ENCODE data around the gene SHCBP1. TPM values are rescaled to one million over a fixed set of nuclear protein-coding genes. Genes with fewer than 3 reads are reported as not detected.
A peak's percentile ranks its signal among the peaks of the same experiment; 100 is the strongest.

Gene SHCBP1
- total and polyA plus RNA-seq, 2 of the 13 experiments (the other 11 are each of a cell fraction or from before 2014, with no cell fraction given), result 15.7 to 33.0 TPM

DNA sequence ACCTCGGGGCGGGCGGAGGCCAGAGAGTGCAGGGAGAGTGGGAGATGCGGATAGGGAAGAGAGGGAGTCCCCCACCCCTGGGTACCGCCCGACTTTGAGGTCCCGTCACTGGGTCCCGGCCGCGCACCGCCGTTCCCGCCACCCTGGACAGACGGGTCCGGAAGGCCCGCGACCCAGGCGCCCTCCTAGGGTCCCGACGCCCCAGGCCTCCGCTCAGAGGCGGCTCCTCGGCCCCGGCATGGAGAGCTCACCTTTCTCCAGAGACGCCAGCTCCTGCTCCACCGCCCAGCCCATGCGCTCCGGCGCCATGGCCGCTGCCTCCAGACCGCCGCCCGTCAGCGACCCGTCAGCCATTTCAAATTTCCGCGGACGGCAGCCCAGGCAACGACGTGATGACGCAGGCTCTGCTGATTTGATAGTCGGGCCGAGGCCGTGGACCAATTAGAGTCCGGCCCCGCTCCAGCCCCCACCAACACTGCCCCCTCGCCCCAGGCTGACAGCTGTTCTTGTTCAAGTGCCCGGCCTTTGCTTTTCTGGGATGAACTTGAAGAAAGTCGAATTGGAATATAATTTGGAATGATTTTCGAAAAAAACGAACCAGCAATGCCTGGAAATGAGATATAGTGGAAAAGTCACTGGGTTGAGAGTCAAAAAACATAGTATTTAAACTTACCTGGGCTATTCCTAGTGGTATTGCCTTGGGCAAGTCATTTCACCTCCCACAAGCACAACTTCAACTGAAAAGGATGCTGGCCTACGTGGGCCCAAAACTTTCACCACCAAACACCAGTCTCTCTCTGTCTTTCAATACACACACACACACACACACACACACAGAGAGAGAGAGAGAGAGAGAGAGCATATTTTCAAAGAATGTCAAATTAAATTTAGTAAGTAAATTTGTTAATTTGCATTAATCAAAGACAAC, at the start of gene SHCBP1 (continued):
- TF ChIP-seq ZNF274 (CRISPR knock-in tag; IDR thresholded peaks at IDR 0.05) (peak; percentile 39; the same call in 1 of the 2 replicates), MAFG (CRISPR knock-in tag; IDR thresholded peaks at IDR 0.05) (no peak), HMGA1 (CRISPR knock-in tag; conservative IDR thresholded peaks at IDR 0.05) (no peak), ZKSCAN5 (CRISPR knock-in tag; IDR thresholded peaks at IDR 0.05) (no peak), STAT5B (CRISPR knock-in tag; IDR thresholded peaks at IDR 0.05) (no peak), ZNF644 (CRISPR knock-in tag; IDR thresholded peaks at IDR 0.05; ENCODE audit: low read depth) (no peak), ZNF878 (CRISPR knock-in tag; IDR thresholded peaks at IDR 0.05) (no peak), XRCC5 (optimal IDR thresholded peaks at IDR 0.05; ENCODE audit: low read length) (no peak), ZNF124 (CRISPR knock-in tag; IDR thresholded peaks at IDR 0.05) (0 out of 2 replicates have a peak, but pooled peaks have one; percentile 51), POLR2A (IDR thresholded peaks at IDR 0.05; ENCODE audit: insufficient read depth in 1 of 2, low read depth in 2 of 2, low read length in 2 of 2) (peak; percentile 68 to 84), HDAC2 (CRISPR knock-in tag; IDR thresholded peaks at IDR 0.05) (peak; percentile 94), SALL2 (CRISPR knock-in tag; IDR thresholded peaks at IDR 0.05) (peak; percentile 80; the same call in 1 of the 2 replicates), NPAS2 (CRISPR knock-in tag; IDR thresholded peaks at IDR 0.05; ENCODE audit: borderline replicate concordance) (no peak), ZFP62 (CRISPR knock-in tag; IDR thresholded peaks at IDR 0.05) (no peak), ZNF780A (CRISPR knock-in tag; IDR thresholded peaks at IDR 0.05) (peak; percentile 51; the same call in 1 of the 2 replicates)
- TF ChIP-seq, protein P1, sequence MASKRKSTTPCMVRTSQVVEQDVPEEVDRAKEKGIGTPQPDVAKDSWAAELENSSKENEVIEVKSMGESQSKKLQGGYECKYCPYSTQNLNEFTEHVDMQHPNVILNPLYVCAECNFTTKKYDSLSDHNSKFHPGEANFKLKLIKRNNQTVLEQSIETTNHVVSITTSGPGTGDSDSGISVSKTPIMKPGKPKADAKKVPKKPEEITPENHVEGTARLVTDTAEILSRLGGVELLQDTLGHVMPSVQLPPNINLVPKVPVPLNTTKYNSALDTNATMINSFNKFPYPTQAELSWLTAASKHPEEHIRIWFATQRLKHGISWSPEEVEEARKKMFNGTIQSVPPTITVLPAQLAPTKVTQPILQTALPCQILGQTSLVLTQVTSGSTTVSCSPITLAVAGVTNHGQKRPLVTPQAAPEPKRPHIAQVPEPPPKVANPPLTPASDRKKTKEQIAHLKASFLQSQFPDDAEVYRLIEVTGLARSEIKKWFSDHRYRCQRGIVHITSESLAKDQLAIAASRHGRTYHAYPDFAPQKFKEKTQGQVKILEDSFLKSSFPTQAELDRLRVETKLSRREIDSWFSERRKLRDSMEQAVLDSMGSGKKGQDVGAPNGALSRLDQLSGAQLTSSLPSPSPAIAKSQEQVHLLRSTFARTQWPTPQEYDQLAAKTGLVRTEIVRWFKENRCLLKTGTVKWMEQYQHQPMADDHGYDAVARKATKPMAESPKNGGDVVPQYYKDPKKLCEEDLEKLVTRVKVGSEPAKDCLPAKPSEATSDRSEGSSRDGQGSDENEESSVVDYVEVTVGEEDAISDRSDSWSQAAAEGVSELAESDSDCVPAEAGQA (IDR thresholded peaks at IDR 0.05; ENCODE audit: low read depth), result no peak
- TF ChIP-seq, protein P1 (CRISPR knock-in tag; IDR thresholded peaks at IDR 0.05; ENCODE audit: borderline replicate concordance), result peak; percentile 92; the same call in 1 of the 2 replicates
- TF ChIP-seq, protein P2, sequence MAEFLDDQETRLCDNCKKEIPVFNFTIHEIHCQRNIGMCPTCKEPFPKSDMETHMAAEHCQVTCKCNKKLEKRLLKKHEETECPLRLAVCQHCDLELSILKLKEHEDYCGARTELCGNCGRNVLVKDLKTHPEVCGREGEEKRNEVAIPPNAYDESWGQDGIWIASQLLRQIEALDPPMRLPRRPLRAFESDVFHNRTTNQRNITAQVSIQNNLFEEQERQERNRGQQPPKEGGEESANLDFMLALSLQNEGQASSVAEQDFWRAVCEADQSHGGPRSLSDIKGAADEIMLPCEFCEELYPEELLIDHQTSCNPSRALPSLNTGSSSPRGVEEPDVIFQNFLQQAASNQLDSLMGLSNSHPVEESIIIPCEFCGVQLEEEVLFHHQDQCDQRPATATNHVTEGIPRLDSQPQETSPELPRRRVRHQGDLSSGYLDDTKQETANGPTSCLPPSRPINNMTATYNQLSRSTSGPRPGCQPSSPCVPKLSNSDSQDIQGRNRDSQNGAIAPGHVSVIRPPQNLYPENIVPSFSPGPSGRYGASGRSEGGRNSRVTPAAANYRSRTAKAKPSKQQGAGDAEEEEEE (CRISPR knock-in tag; IDR thresholded peaks at IDR 0.05; ENCODE audit: borderline replicate concordance), result no peak; the same call in 1 of the 2 replicates
- TF ChIP-seq, protein P3, sequence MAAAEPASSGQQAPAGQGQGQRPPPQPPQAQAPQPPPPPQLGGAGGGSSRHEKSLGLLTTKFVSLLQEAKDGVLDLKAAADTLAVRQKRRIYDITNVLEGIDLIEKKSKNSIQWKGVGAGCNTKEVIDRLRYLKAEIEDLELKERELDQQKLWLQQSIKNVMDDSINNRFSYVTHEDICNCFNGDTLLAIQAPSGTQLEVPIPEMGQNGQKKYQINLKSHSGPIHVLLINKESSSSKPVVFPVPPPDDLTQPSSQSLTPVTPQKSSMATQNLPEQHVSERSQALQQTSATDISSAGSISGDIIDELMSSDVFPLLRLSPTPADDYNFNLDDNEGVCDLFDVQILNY (CRISPR knock-in tag; conservative IDR thresholded peaks at IDR 0.05), result peak; percentile 99
- TF ChIP-seq, protein P4, sequence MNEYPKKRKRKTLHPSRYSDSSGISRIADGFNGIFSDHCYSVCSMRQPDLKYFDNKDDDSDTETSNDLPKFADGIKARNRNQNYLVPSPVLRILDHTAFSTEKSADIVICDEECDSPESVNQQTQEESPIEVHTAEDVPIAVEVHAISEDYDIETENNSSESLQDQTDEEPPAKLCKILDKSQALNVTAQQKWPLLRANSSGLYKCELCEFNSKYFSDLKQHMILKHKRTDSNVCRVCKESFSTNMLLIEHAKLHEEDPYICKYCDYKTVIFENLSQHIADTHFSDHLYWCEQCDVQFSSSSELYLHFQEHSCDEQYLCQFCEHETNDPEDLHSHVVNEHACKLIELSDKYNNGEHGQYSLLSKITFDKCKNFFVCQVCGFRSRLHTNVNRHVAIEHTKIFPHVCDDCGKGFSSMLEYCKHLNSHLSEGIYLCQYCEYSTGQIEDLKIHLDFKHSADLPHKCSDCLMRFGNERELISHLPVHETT (CRISPR knock-in tag; conservative IDR thresholded peaks at IDR 0.05), result no peak

Measured in HepG2 (cell line).